GM12891 (cell line): ENCODE data around the gene ACSM4.

Experiments used
- POLR2A ChIP-seq: IDR thresholded peaks from 2 replicates; pipeline ENCODE4 v1.6.1; 2011; ENCODE audit warnings: low read depth, low read length, control low read depth
- POLR2AphosphoS5 ChIP-seq: IDR thresholded peaks from 2 replicates; pipeline ENCODE4 v1.6.1; 2011; ENCODE audit warnings: low read depth, low read length, control low read depth
- POU2F2 ChIP-seq: IDR thresholded peaks from 2 replicates; pipeline ENCODE4 v1.6.1; 2011; ENCODE audit warnings: low read depth, mild to moderate bottlenecking, control low read depth, low read length, moderate library complexity
- SPI1 ChIP-seq: IDR thresholded peaks from 2 replicates; pipeline ENCODE4 v1.6.1; 2011; ENCODE audit warnings: low read depth, low read length, control low read depth
- TAF1 ChIP-seq: IDR thresholded peaks from 2 replicates; pipeline ENCODE4 v1.6.1; 2011; ENCODE audit warnings: low read depth, low read length, control low read depth

DNA sequence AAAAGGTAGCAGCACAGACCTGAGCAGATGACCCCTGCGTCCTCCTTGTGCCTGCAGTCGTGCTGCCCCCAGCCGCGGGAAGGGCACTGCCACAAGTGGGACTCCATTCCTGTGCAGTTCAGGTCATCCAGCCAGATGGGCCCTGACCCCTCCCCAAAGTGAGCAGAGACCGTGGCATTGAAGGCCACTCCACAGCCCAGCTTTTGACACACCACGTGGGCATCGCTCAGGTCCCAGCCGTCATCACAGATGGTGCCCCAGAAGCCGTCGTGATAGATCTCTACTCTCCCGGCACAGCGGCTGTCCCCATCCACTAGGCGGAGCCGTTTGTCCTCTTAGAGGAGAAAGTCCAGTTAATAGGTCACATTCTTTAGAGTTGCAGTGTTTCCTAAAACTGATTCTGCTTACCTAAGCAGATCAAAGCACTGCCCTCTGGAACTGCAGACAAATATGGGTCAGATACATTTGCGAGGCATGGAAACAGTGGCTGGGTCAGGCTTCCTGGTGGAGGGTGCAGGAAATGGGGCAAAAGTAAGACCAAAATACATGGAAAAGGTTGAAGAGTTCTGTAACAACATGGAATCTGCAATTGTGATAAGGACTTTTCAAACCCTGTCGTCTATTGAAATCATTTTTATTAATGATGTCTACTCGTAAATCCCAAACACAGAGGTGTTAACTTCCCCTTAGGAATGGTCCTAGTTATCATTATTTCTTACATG is 70.7 kb downstream of the ACSM4 start:
- TF ChIP-seq POLR2AphosphoS5 = no peak
- TF ChIP-seq POLR2A = no peak
- TF ChIP-seq TAF1 = no peak
- TF ChIP-seq POU2F2 = no peak
- TF ChIP-seq SPI1 = no peak
